HG03520 (cell line): ENCODE measurements around the gene NCF2.
"Not testable (repeated sequence)": the region's sequence is repeated elsewhere in the genome, so short reads cannot be mapped to it uniquely, and the experiment has no call there.

Experiments
- ATAC-seq: cut with Tn5 transposase; IDR thresholded peaks from one replicate; pipeline ENCODE4 v1.9.1; 2021; ENCODE audit warnings: mild to moderate bottlenecking, moderate library complexity; ENCODE audit not compliant: unreplicated experiment

The NCF2 gene

DNA sequence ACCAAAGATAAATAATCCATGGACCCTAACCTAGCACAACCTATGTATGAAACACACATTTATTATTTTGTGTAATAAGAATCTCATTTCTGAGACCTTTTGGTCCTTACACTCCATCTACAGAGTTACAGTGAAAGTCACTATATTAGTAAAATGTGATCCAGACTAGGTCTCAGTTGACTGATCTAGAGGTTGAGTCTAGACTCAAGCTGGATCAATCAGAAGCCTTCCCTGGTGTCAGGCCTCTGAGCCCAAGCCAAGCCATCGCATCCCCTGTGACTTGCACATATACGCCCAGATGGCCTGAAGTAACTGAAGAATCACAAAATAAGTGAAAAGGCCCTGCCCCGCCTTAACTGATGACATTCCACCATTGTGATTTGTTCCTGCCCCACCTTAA lies 22.7 kb upstream of the NCF2 start:
- ATAC-seq, result not testable (repeated sequence)

DNA sequence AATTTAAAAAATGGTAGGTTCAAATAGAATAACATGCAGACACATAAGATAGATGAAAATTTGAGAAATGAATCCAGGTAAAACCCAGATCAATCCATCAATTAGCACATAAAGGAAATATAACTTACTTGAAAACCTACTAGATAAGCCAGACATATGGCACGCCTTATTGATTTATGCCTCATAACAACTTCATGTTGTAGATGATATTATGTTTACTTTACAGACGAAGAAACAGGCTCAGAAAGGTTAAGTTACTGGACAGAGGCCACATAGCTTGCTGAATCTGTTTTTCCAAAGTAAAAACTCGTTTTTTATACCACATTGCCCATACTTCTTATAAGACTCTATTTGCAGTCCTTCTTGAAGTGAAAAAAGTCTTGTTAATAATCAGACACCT lies 22.1 kb upstream of the NCF2 start:
- ATAC-seq, result no peak

- ATAC-seq, result no peak
Observed at GRCh38 chr1:183611021-183611420, 20.8 kb upstream of the NCF2 start.

GRCh38 chr1:183609759-183610452 lies 19.6 kb upstream of the NCF2 start:
- no peak for ATAC-seq

DNA sequence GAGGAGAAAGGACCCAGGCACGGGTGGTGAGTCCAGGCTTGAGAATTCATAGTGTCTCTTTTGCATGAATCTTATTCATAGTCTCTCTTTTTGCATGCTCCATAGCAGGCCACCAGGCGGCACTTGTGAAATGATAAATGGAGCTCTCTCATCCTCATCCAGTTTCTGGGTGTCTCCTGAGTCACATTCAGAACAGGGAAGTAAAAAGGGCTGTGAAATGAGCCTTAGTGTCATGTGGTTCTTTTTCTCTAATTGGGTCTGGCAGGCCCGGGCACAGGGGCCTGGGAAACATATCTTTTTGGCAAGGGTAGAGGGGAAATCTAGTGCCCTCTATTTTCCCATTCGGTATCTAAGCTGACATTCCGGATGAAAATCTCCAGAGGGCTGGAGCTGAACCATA lies 19.1 kb upstream of the NCF2 start:
- ATAC-seq, result peak; percentile 47

GRCh38 chr1:183607322-183607980 lies 17.2 kb upstream of the NCF2 start:
- peak; percentile 43 for ATAC-seq

GRCh38 chr1:183605904-183606303 lies 15.6 kb upstream of the NCF2 start:
- no peak for ATAC-seq

- ATAC-seq, result no peak
Observed at GRCh38 chr1:183604815-183605214, 14.6 kb upstream of the NCF2 start.

- no peak for ATAC-seq
Observed at GRCh38 chr1:183604038-183604808, 14.0 kb upstream of the NCF2 start.

DNA sequence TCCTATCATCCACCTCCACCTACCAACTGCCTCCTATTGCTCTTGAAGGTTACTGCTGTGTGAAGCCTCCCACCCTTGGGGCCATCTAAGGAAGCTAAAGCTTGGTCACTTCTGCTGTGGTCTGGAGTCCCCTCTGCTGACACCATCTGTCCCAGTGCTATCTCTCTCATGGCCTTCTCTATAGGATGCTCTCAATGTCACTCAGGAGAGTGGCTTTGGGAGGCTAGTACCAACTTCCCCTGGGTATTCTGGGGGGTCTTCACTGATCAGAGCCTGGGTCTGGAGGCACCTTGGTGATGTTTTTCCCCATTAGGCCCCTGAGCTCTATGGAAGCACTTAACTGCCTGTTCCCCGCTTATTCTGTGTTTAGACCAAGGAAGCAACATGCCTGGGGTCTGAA lies 12.3 kb upstream of the NCF2 start:
- ATAC-seq, result no peak

GRCh38 chr1:183600634-183601033 lies 10.4 kb upstream of the NCF2 start:
- no peak for ATAC-seq

DNA sequence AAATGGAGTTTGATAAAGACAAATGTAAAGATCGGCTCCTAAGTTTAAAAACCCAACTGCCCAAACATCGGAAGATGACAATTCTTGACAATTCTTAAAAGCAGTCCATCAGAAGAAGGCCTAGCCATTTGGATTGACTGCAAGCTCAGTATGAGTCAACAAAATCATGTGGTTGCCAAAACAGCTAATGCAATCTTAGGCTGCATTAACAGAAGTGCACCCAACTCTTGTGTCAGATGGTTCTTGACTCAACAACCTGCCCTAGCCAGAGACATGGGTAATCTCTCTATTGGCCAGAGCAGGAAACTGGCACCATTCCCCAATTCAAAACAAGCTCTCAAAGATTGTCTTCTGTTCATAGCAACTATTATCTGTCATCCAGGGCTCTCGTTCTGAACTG lies 9.9 kb upstream of the NCF2 start:
- no peak for ATAC-seq

DNA sequence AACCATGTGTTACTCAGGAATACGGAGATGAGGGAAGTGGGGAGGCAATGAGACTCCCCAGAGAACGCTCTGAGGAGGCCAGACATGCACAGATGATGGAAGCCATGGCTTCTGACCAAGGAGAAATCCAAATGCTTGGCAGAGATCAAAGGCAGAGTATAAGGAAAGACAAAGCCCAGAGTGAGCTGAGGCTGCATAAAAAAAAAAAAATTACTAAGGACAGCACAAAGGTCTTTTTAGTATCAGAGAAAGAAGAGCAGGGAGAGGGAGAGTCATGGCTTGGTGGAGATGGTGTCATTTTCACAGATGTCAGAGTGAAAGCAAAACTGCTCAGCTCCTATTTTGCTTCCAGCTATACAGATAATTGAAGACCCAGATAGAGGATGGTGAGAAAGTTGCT lies 8.1 kb upstream of the NCF2 start:
- peak; percentile 64 for ATAC-seq

DNA sequence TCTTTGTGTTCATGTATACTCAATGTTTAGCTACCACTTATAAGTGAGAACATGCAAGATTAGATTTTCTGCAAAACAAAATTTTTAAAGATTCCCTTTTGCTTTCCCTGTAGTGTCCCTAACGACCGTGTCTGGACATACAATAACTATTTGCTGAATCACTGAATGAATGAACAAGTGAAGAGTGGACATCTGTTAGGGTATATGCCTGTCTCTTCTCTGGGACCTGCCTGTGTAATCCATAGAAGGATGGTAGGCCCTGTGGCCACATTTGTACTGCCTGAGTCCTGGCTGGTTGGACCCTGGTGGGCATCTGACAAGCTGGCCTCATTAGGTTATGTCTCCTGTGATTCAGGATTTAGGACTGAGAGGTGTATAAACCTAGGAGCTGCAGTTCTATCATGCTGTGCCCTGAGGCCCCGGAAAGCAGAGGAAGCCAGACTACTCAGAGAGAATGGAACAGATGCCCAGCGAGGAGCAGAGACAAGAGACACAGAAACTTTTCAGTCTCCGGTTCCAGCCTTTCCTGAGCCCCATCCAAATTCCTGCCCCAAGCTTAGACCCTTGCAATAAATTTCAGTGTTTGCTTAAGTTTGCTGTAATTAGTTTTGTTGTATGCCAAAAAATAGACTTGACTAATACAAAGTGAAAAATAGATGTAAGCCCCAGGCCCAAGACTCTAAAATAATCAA lies 7.5 kb upstream of the NCF2 start:
- ATAC-seq, result no peak

GRCh38 chr1:183596500-183596899 lies 6.2 kb upstream of the NCF2 start:
- no peak for ATAC-seq

DNA sequence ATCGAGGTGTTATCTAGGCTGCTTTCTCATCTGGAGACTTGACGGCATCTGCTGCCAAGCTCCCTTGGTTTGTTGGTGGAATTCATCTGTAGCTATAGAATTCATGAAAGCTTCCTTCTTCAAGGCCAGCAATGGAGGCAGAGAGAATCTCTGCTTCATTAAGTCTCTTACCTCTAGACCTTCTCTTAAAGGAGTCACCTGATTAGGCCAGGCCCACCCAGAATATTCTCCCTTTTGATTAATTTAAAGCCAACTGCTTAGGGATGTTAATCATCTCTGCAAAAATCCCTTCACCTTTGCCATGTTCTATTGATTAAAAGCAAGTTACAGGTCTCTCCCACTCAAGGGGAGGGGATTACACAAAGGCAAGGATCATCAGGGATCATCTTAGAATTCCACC lies 5.3 kb upstream of the NCF2 start:
- no peak for ATAC-seq

GRCh38 chr1:183593356-183593755 lies 3.1 kb upstream of the NCF2 start:
- peak; percentile 52 for ATAC-seq

GRCh38 chr1:183592733-183593132 lies 2.5 kb upstream of the NCF2 start:
- ATAC-seq, result no peak

- no peak for ATAC-seq
Observed at GRCh38 chr1:183589874-183590243, 400 bp downstream of the NCF2 start.

DNA sequence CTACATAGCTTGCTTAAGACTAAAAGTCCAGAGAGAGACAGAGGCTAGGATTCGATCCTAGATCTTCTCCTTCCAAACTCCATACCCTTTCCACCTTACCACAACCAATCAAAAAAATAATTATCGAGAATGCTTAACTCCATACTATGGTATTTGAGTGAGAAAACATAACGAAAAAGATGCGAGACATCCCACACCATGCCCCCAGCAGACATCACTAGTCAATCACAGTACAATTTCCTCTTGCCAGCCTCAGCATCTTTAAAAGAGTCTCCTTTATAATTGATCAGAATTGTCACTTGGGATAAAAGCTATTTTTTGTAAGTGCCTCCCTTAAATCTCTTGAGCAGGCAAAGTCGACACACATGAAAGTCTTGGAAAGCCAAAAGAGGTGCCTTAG lies 875 bp downstream of the NCF2 start:
- no peak for ATAC-seq

DNA sequence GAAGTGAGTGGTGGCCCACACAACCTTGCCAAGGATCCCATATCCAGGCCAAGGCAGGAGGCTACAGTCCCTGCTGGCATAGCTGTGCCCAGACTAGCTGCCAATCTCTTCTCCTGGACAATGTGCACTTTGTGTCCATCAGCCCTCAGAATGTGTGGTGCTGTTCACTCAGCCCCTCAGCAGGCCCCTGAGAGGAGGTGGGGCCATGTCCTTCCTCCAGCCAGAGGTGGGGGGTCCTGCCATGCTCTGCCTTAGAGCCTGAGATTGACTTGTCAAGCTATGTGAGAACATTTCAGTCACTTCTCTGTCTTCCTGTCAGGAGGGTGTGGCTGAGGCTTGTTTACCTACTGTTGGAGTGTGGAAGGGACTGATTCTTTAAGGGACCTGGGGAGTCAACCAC lies 1.4 kb downstream of the NCF2 start:
- ATAC-seq, result no peak

DNA sequence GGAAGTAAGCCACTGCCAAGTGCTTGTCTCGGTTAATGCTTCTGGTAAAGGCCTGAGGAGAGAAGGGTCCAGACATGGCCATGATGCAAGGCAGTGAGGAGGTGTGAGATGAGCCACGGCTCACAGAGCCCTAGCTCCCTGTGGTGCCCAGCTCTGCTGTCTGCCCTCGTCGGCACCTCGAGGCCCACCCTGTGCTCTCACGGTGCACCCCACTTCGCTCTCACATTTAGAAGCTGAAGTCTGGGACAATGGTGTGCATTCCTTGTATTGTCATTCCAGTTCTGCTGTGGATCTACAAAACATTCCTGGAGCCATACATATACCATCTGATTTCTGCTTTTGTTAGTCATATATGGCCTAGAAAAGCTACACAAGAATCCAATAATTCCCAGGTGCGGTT lies 3.3 kb downstream of the NCF2 start:
- ATAC-seq, result no peak
